Anterior cingulate cortex (tissue), 58 donors: Measurements from ENCODE around the gene TCF7L1.

ENCODE experiments used
- DNase-seq, 58 donors: peaks; one replicate each; lab custom pipeline; 2025; lab: John Stamatoyannopoulos, UW

Gene TCF7L1

GRCh38 chr2:85160966-85161960 is 28.1 kb downstream of the TCF7L1 start:
- no peak for DNase-seq

- DNase-seq = no peak
Measured at GRCh38 chr2:85162746-85163301, 29.6 kb downstream of the TCF7L1 start.

GRCh38 chr2:85163675-85164074 is 30.5 kb downstream of the TCF7L1 start:
- DNase-seq = no peak

GRCh38 chr2:85164145-85164569 is 31.0 kb downstream of the TCF7L1 start:
- DNase-seq = no peak

GRCh38 chr2:85165088-85165690 is 32.0 kb downstream of the TCF7L1 start:
- no peak for DNase-seq

- no peak for DNase-seq
Measured at GRCh38 chr2:85166021-85166420, 32.8 kb downstream of the TCF7L1 start.

GRCh38 chr2:85167479-85167878 is 34.3 kb downstream of the TCF7L1 start:
- no peak for DNase-seq

GRCh38 chr2:85168942-85169341 is 35.8 kb downstream of the TCF7L1 start:
- no peak for DNase-seq

GRCh38 chr2:85169581-85169980 is 36.4 kb downstream of the TCF7L1 start:
- no peak for DNase-seq

- DNase-seq = no peak
Measured at GRCh38 chr2:85170938-85171475, 37.8 kb downstream of the TCF7L1 start.

- no peak for DNase-seq
Measured at GRCh38 chr2:85171916-85172315, 38.7 kb downstream of the TCF7L1 start.

GRCh38 chr2:85173909-85174308 is 40.7 kb downstream of the TCF7L1 start:
- DNase-seq = no peak

GRCh38 chr2:85174943-85175342 is 41.8 kb downstream of the TCF7L1 start:
- no peak for DNase-seq

- DNase-seq = no peak
Measured at GRCh38 chr2:85175369-85176299, 42.4 kb downstream of the TCF7L1 start.

- no peak for DNase-seq
Measured at GRCh38 chr2:85177031-85177824, 44.0 kb downstream of the TCF7L1 start.

- DNase-seq = no peak
Measured at GRCh38 chr2:85178154-85178553, 45.0 kb downstream of the TCF7L1 start.

- no peak for DNase-seq
Measured at GRCh38 chr2:85178980-85179411, 45.8 kb downstream of the TCF7L1 start.

- DNase-seq = no peak
Measured at GRCh38 chr2:85179541-85179940, 46.3 kb downstream of the TCF7L1 start.
